CD4-positive, alpha-beta T cell treated with Interleukin-4 for 4 hours (primary cell): ENCODE data around the gene SMC1A.

ENCODE experiments used
- DNase-seq: peaks from one replicate; pipeline ENCODE4 v3.0.0-alpha.2; 2020

SMC1A gene

GRCh38 chrX:53333853-53334252 is 88.6 kb downstream of the SMC1A start:
- DNase-seq: no peak

GRCh38 chrX:53332204-53332603 is 90.2 kb downstream of the SMC1A start:
- DNase-seq: no peak

GRCh38 chrX:53330331-53330730 is 92.1 kb downstream of the SMC1A start:
- DNase-seq: no peak

- DNase-seq: no peak
These were observed 97.7 kb downstream of the SMC1A start for GRCh38 chrX:53324803-53325202.
